ENCODE data around the gene THTPA. TPM values are rescaled to one million over a fixed set of nuclear protein-coding genes. Genes with fewer than 3 reads are reported as not detected.

THTPA gene
- polyA plus RNA-seq, 3 donors, result 15.3 to 18.2 (median 17.0) TPM

GRCh38 chr14:23523229-23524016, 32.6 kb upstream of the THTPA start:
- H3K36me3 Mint-ChIP-seq, result no peaks in the 10 kb centered on the region

GRCh38 chr14:23524954-23525353, 31.1 kb upstream of the THTPA start:
- H4K20me1 ChIP-seq (ENCODE audit: insufficient read depth, low read length), result no peaks in the 10 kb centered on the region
- Mint-ChIP-seq H3K9me3 (peaks cover 0 to 2% (median 0%) of the 10 kb centered on the region in 7 donors), H3K27me3 (ENCODE audit: low read depth in 3 of 3) (peaks cover 0 to 8% (median 2%) of the 10 kb centered on the region in 3 donors), H3K4me3 (no peak overlapping the region), H3K36me3 (no peaks in the 10 kb centered on the region), H3K27ac (no peak overlapping the region), H3K4me1 (peaks cover 15% of the 10 kb centered on the region)
- no peak for DNase-seq
- peaks cover 14 to 18% of the 10 kb centered on the region in 2 donors for H3K4me1 ChIP-seq (ENCODE audit: control insufficient read depth in 1 of 2, insufficient read depth in 2 of 2, low read length in 2 of 2)
- no peaks in the 10 kb centered on the region for H3K9me3 ChIP-seq (replicated peaks in 1 of 2; ENCODE audit: control insufficient read depth in 1 of 2, insufficient read depth in 1 of 2, low read length in 2 of 2)
- no peaks in the 10 kb centered on the region for H3K27me3 ChIP-seq (ENCODE audit: control insufficient read depth in 2 of 2, insufficient read depth in 2 of 2, low read length in 2 of 2)
- no peak overlapping the region for H3K27ac ChIP-seq (ENCODE audit: low read depth in 1 of 2, low read length in 2 of 2)
- H3K4me3 ChIP-seq (replicated peaks in 1 of 3; ENCODE audit: low read depth in 2 of 3, low read length in 3 of 3), result no peak overlapping the region
- no peaks in the 10 kb centered on the region for H3K79me2 ChIP-seq (ENCODE audit: insufficient read depth, low read length)
- no peak overlapping the region for H3K4me2 ChIP-seq (replicated peaks; ENCODE audit: extremely low read depth, low read length, poor library complexity, severe bottlenecking)
- no peaks in the 10 kb centered on the region for H3K36me3 ChIP-seq (replicated peaks in 1 of 2; ENCODE audit: control insufficient read depth in 1 of 2, insufficient read depth in 2 of 2, low read length in 2 of 2)
- intact Hi-C loops (cut with micrococcal nuclease), result no loop called here
- no peak overlapping the region for H2AFZ ChIP-seq (ENCODE audit: insufficient read depth, low read depth, low read length, poor library complexity, severe bottlenecking)
- H3K9ac ChIP-seq (ENCODE audit: insufficient read depth, low read length, poor library complexity, severe bottlenecking), result no peak overlapping the region
- TF ChIP-seq, protein P1, sequence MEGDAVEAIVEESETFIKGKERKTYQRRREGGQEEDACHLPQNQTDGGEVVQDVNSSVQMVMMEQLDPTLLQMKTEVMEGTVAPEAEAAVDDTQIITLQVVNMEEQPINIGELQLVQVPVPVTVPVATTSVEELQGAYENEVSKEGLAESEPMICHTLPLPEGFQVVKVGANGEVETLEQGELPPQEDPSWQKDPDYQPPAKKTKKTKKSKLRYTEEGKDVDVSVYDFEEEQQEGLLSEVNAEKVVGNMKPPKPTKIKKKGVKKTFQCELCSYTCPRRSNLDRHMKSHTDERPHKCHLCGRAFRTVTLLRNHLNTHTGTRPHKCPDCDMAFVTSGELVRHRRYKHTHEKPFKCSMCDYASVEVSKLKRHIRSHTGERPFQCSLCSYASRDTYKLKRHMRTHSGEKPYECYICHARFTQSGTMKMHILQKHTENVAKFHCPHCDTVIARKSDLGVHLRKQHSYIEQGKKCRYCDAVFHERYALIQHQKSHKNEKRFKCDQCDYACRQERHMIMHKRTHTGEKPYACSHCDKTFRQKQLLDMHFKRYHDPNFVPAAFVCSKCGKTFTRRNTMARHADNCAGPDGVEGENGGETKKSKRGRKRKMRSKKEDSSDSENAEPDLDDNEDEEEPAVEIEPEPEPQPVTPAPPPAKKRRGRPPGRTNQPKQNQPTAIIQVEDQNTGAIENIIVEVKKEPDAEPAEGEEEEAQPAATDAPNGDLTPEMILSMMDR (IDR thresholded peaks at IDR 0.05), result no peak
- WGBS (ENCODE audit: insufficient coverage), result 92% methylated on average over 14 of the region's 14 CpGs

More at GRCh38 chr14:23523229-23524016, 32.6 kb upstream of the THTPA start:
- no peak overlapping the region for H3K27ac ChIP-seq (ENCODE audit: low read depth in 1 of 2, low read length in 2 of 2)
- TF ChIP-seq, protein P1 (IDR thresholded peaks at IDR 0.05), result no peak
- intact Hi-C loops (cut with micrococcal nuclease), result no loop called here
- H3K9me3 ChIP-seq (replicated peaks in 1 of 2; ENCODE audit: control insufficient read depth in 1 of 2, insufficient read depth in 1 of 2, low read length in 2 of 2), result no peaks in the 10 kb centered on the region
- Mint-ChIP-seq H3K27ac (peak overlapping the region in 1 of 7 donors; percentile 73), H3K9me3 (peaks cover 0 to 2% (median 0%) of the 10 kb centered on the region in 7 donors), H3K4me3 (no peak overlapping the region), H3K4me1 (peaks cover 15% of the 10 kb centered on the region), H3K27me3 (ENCODE audit: low read depth in 3 of 3) (peaks cover 0 to 8% (median 2%) of the 10 kb centered on the region in 3 donors)
- no peak overlapping the region for H2AFZ ChIP-seq (ENCODE audit: insufficient read depth, low read depth, low read length, poor library complexity, severe bottlenecking)
- H3K4me2 ChIP-seq (replicated peaks; ENCODE audit: extremely low read depth, low read length, poor library complexity, severe bottlenecking), result no peak overlapping the region
- no peaks in the 10 kb centered on the region for H3K27me3 ChIP-seq (ENCODE audit: control insufficient read depth in 2 of 2, insufficient read depth in 2 of 2, low read length in 2 of 2)
- no peak overlapping the region for H3K4me3 ChIP-seq (replicated peaks in 1 of 3; ENCODE audit: low read depth in 2 of 3, low read length in 3 of 3)
- H3K4me1 ChIP-seq (ENCODE audit: control insufficient read depth in 1 of 2, insufficient read depth in 2 of 2, low read length in 2 of 2), result peaks cover 14 to 18% of the 10 kb centered on the region in 2 donors
- H4K20me1 ChIP-seq (ENCODE audit: insufficient read depth, low read length), result no peaks in the 10 kb centered on the region
- no peaks in the 10 kb centered on the region for H3K79me2 ChIP-seq (ENCODE audit: insufficient read depth, low read length)
- no peak for DNase-seq
- H3K36me3 ChIP-seq (replicated peaks in 1 of 2; ENCODE audit: control insufficient read depth in 1 of 2, insufficient read depth in 2 of 2, low read length in 2 of 2), result no peaks in the 10 kb centered on the region
- no peak overlapping the region for H3K9ac ChIP-seq (ENCODE audit: insufficient read depth, low read length, poor library complexity, severe bottlenecking)
- WGBS (ENCODE audit: insufficient coverage), result 96% methylated on average over 10 of the region's 16 CpGs
